Adipose tissue (tissue), 3 donors: ENCODE data around the gene DDX4. TPM values are rescaled to one million over a fixed set of nuclear protein-coding genes. Genes with fewer than 3 reads are reported as not detected.
"Not testable (repeated sequence)": the region's sequence is repeated elsewhere in the genome, so short reads cannot be mapped to it uniquely, and the experiment has no call there.

Experiments
- H3K27ac ChIP-seq: one replicate; pipeline ENCODE4 v1.5.1; 2013; ENCODE audit warnings: low read depth, low read length
- WGBS, 3 donors: extraction: QIAGEN DNeasy Blood & Tissue Kit; methylation state at CpG; one replicate each; pipeline ENCODE4 v1.1.7; 2013; 5-methylcytosine and 5-hydroxymethylcytosine counted together
- polyA plus RNA-seq, 3 donors: library from polyadenylated mRNA; stranded (reverse); fragments of 200-250 nt; gene quantifications; one replicate each; pipeline ENCODE4 v1.2.3, GENCODE V29; 2013
- donor health status: healthy with polysubstance abuse.
- donor health status: Bipolar disorder and iron deficiency.
- donor health status: healthy.

The DDX4 gene
- polyA plus RNA-seq, 3 donors, result 0.02 TPM; not detected in 2

GRCh38 chr5:55800924-55801323 is 63.1 kb downstream of the DDX4 start:
- WGBS, 3 donors, result 92 to 95% (median 94%) methylated on average over 6 of the region's 6 CpGs
- H3K27ac ChIP-seq, result no peak overlapping the region

DNA sequence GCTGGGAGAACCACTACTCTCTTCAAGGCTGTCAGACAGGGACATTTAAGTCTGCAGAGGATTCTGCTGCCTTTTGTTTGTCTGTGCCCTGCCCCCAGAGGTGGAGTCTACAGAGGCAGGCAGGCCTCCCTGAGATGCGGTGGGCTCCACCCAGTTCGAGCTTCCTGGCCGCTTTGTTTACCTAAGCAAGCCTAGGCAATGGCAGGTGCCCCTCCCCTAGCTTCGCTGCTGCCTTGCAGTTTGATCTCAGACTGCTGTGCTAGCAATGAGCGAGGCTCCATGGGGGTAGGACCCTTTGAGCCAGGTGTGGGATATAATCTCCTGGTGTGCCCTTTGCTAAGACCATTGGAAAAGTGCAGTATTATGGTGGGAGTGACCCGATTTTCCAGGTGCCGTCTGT is 71.0 kb downstream of the DDX4 start:
- WGBS, 3 donors, result 81 to 90% (median 84%) methylated on average over 7 of the region's 7 CpGs

GRCh38 chr5:55815939-55816338 is 78.1 kb downstream of the DDX4 start:
- WGBS, 3 donors, result 89 to 93% (median 89%) methylated on average over 4 of the region's 4 CpGs
- not testable (repeated sequence) for H3K27ac ChIP-seq

More for the DNA sequence above, 71.0 kb downstream of the DDX4 start:
- H3K27ac ChIP-seq, result not testable (repeated sequence)

GRCh38 chr5:55816342-55816741 is 78.5 kb downstream of the DDX4 start:
- no peak overlapping the region for H3K27ac ChIP-seq

- 75 to 84% (median 83%) methylated on average over 2 of the region's 2 CpGs for WGBS, 3 donors
Observed at GRCh38 chr5:55817030-55817429, 79.2 kb downstream of the DDX4 start.

DNA sequence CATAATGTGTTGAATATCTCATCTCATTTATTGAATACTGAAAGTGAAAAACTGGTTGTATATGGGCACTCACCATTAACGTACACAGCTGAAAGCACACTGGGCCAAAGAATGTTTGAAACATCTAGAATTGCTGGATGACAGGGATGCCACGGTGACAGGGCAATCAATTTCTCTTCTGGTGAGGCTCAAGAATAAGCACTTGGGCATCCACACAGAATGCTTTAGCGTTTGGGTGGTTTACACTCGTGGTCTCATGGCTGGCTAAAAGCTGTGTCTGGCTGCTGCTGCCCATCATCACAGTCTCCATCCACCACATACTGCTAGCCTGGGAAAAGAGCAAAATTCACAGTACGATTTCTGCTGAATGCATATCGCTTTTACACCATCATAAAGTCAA is 82.6 kb downstream of the DDX4 start:
- 81 to 88% (median 84%) methylated on average over 6 of the region's 6 CpGs for WGBS, 3 donors
- H3K27ac ChIP-seq, result no peak overlapping the region

More at GRCh38 chr5:55817030-55817429, 79.2 kb downstream of the DDX4 start:
- H3K27ac ChIP-seq, result no peak overlapping the region

- WGBS, 3 donors, result 7 to 9% (median 8%) methylated on average over 44 to 45 of the region's 45 CpGs
- no peak overlapping the region for H3K27ac ChIP-seq
Observed at GRCh38 chr5:55821731-55822512, 84.1 kb downstream of the DDX4 start.

DNA sequence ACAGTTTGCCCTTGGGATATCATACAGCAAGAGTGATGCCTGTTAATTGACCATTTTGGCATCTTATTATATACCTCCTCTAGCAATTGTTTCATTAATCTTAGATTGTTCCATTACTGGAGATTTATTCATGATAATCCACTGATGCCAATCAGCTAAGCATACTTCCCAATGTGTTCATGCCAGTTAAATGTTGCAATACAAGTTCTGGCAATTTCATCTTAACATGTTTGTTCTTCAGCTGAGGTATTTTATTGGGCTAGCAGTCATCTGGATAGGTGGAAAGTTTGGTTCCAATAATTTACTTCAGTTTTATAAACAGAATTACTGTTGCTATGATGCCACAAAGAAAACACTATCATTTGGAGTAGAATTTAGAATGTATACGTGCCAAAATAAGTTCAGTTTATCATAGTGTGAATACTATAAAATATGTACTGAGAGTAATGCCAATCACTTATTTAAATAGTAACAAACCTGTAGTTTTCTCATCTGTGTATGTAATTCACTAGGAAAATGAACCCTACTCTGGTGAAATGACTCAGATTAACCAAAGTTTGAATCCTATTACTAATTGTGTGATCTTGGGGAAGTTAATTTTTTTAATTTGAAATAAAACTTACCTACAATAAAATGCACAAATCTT is 85.4 kb downstream of the DDX4 start:
- WGBS, 3 donors, result 59 to 86% (median 77%) methylated on average over 1 of the region's 1 CpG
- no peak overlapping the region for H3K27ac ChIP-seq

- H3K27ac ChIP-seq, result no peak overlapping the region
- WGBS, 3 donors, result 89 to 97% (median 92%) methylated on average over 3 of the region's 3 CpGs
Observed at GRCh38 chr5:55829956-55830355, 92.1 kb downstream of the DDX4 start.

DNA sequence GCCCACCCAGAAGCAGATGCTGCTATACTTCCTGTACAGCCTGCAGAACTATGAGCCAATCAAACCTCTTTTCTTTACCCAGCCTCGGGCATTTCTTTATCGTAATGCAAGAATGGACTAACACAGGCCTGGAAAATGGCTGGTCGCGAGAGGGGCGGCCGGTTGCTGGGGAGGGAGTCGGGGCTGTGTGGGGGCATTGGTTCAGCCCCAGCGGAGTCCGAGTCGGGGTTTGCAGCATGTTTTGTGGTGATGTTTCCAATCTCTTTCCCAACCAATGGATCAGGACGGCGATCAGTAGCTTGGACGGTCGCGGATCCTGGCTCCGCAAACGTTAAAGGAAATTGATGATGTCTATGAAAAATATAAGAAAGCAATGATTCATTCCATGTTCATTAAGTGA is 94.6 kb downstream of the DDX4 start:
- 96 to 97% (median 96%) methylated on average over 17 of the region's 17 CpGs for WGBS, 3 donors
- H3K27ac ChIP-seq, result no peak overlapping the region

- WGBS, 3 donors, result 61 to 92% (median 77%) methylated on average over 1 of the region's 1 CpG
- no peak overlapping the region for H3K27ac ChIP-seq
Observed at GRCh38 chr5:55836191-55836590, 98.3 kb downstream of the DDX4 start.

DNA sequence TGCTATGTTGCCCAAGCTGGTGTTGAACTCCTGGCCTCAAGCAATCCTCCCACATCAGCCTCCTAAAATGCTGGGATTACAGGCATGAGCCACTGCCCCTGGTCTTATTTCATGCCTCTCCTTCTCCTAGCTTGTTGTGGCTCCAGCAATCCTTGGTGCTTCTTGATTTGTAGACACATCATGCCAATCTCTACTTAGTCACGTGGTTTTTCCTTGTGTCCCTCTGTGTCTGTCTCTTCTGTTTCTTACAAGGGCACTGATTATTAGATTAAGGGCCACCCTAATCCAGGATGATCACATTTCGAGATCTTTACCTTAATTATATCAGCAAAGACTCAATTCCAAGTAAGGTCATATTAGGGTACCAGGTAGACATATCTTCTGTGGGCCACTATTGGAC is 104.1 kb downstream of the DDX4 start:
- H3K27ac ChIP-seq, result no peak overlapping the region
- WGBS, 3 donors, result 82 to 86% (median 86%) methylated on average over 2 of the region's 2 CpGs

DNA sequence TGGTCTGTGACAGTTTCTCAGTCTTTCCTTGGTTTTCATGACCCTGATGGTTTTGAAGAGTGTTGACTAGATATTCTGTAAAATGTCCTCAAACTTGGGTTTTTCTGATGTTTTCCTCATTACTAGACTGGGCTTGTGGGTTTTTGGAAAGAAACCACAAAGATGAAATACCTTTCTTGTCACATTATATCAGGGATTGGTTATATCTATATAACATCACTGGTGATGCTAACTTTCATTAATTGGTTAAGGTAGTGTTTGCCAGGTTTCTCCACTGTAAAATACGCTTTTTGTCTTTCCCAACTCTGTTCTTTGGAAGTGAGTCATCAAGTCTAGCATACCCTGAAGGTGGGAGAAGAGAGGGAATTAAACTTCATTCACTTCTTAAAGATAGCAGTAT is 110.0 kb downstream of the DDX4 start:
- WGBS, 3 donors, result 73 to 94% (median 93%) methylated on average over 1 of the region's 1 CpG

GRCh38 chr5:55848783-55849182 is 110.9 kb downstream of the DDX4 start:
- no peak overlapping the region for H3K27ac ChIP-seq
- 83 to 90% (median 88%) methylated on average over 2 of the region's 2 CpGs for WGBS, 3 donors

More for the DNA sequence above, 110.0 kb downstream of the DDX4 start:
- H3K27ac ChIP-seq, result no peak overlapping the region

DNA sequence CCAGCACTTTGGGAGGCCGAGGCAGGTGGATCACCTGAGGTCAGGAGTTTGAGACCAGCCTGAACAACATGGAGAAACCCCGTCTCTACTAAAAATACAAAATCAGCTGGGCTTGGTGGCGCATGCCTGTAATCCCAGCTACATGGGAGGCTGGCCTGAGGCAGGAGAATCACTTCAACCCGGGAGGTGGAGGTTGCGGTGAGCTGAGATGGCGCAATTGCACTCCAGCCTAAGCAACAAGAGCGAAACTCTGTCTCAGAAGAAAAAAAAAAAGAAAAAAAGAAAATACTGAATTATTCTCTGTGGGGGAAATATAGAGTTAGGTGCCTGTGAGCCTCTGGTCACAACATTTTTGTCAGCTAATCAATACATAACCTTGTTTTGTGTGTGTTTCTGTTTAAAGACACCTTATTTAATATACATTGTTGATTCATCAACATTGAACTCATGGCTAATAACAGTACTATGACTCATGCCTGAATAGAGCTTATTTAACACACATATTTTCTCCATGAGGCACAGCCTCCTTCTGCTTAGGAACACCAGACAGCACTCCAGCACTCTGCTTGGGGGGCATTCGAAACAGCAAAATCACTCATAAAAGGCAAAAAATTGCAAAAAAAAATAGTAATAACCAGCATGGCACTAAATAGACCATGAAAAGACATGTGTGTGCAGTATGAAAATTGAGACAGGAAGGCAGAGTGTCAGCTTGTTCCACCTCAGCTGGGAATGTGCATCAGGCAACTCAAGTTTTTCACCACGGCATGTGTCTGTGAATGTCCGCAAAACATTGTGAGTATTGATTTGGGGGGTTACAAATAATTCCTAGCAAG is 113.2 kb downstream of the DDX4 start, which contains the start of gene IL31RA:
Gene IL31RA (plus strand): TSS at position 519 of the 836 bp plus-strand sequence. CDS start 214 bp downstream, at position 733.
- WGBS, 3 donors, result 87 to 89% (median 87%) methylated on average over 10 of the region's 10 CpGs
- H3K27ac ChIP-seq, result no peak within 1 kb of the TSS

DNA sequence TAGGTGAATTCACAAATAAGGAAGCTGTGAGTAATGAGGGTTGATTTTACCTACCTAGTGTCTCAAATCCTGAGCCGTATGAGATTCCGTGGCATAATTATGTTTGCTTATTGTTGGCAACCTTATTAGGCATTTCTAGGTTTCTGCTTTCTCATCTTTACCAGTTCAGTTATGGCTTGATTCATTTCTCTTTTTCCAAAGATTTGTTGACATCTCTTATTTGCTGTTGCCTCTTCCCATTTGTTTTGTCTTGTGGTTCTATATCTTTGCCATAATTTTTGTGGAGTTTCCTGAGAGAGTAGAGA is 113.8 kb downstream of the DDX4 start:
- H3K27ac ChIP-seq, result no peak overlapping the region
- 69 to 95% (median 94%) methylated on average over 2 of the region's 2 CpGs for WGBS, 3 donors

GRCh38 chr5:55852503-55852902 is 114.6 kb downstream of the DDX4 start:
- 52 to 80% (median 53%) methylated on average over 3 of the region's 3 CpGs for WGBS, 3 donors
- no peak overlapping the region for H3K27ac ChIP-seq

DNA sequence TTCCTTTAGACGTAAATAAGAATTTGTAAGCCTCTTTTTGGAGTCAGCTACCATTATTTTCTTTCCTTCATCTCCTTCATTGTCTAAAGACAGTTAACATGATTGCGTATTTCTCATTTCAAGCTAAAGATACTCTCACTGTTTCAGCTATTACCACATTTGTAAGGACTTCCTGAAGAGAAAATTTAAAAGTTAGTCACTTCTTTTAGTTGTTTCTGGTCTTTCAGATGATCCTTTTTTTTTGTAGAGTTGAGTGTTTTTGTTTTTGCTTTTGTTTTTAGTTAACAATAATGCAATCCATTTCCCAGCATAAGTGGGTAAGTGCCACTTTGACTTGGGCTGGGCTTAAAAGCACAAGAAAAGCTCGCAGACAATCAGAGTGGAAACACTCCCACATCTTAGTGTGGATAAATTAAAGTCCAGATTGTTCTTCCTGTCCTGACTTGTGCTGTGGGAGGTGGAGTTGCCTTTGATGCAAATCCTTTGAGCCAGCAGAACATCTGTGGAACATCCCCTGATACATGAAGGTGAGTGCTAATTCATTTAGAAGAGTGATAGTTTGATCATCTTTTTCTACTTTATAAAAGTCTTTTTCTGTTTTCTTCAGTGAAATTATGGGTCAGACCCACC is 115.3 kb downstream of the DDX4 start:
- no peak overlapping the region for H3K27ac ChIP-seq
- WGBS, 3 donors, result 64 to 78% (median 68%) methylated on average over 3 of the region's 3 CpGs

GRCh38 chr5:55853818-55854217 is 116.0 kb downstream of the DDX4 start:
- H3K27ac ChIP-seq, result no peak overlapping the region
- WGBS, 3 donors, result 42 to 58% (median 43%) methylated on average over 3 of the region's 3 CpGs
